K562 (cell line): Measurements from ENCODE around the gene FZD4.

Experiments
- CCNT2 ChIP-seq: IDR thresholded peaks from 2 replicates; pipeline ENCODE4 v1.6.1; 2011; ENCODE audit warnings: borderline replicate concordance, low read depth, mild to moderate bottlenecking, moderate library complexity, mixed read lengths, low read length; ENCODE audit not compliant: insufficient read length; ENCODE audit errors: extremely low read depth
- CTCF ChIP-seq, 3 experiments: IDR thresholded peaks in 2 of 3; conservative IDR thresholded peaks in 1 of 3; 2 replicates each; pipeline ENCODE4 v1.5.1; 2011 to 2012; ENCODE audit warnings: low read length in 3 of 3, mild to moderate bottlenecking in 3 of 3, control low read depth in 2 of 3, improper control_type of control experiment in 1 of 3, inconsistent platforms in 1 of 3, low read depth in 1 of 3, mixed read lengths in 1 of 3, moderate library complexity in 1 of 3; ENCODE audit not compliant: insufficient read depth in 2 of 3
- HDGF ChIP-seq: fragments of 450-650 bp; IDR thresholded peaks from 2 replicates; pipeline ENCODE4 v1.6.1; 2016
- HNRNPK ChIP-seq: fragments of 200-400 bp; formaldehyde crosslinking; IDR thresholded peaks from one replicate; pipeline ENCODE4 v1.6.1; 2018; ENCODE audit warnings: mild to moderate bottlenecking, low read depth, low read length; ENCODE audit not compliant: poor library complexity, severe bottlenecking
- KLF13 ChIP-seq: fragments of 450-650 bp; IDR thresholded peaks from 2 replicates; pipeline ENCODE4 v1.6.1; 2016; ENCODE audit warnings: missing genetic modification characterization, low read depth, mild to moderate bottlenecking, missing compliant biosample characterization, moderate library complexity, borderline replicate concordance
- L3MBTL2 ChIP-seq: fragments of 450-650 bp; IDR thresholded peaks from 2 replicates; pipeline ENCODE4 v1.6.1; 2016; ENCODE audit warnings: mild to moderate bottlenecking, moderate library complexity
- POLR3G ChIP-seq: IDR thresholded peaks from 2 replicates; pipeline ENCODE4 v1.6.1; 2011; ENCODE audit not compliant: insufficient read length, insufficient replicate concordance; ENCODE audit errors: extremely low read depth
- SREBF2 ChIP-seq: sonication (generic); formaldehyde crosslinking; IDR thresholded peaks from 2 replicates; pipeline ENCODE4 v1.4.0; 2020; ENCODE audit warnings: mild to moderate bottlenecking, missing genetic modification reagents
- ZFP36 ChIP-seq: fragments of 150-350 bp; IDR thresholded peaks from 2 replicates; pipeline ENCODE4 v1.6.1; 2018; ENCODE audit warnings: low read length, low read depth; ENCODE audit not compliant: partially characterized antibody
- TF ChIP-seq, protein P1 (sequence below): fragments of 450-650 bp; IDR thresholded peaks from 2 replicates; pipeline ENCODE4 v1.6.1; 2017; ENCODE audit warnings: mild to moderate bottlenecking, moderate library complexity

DNA sequence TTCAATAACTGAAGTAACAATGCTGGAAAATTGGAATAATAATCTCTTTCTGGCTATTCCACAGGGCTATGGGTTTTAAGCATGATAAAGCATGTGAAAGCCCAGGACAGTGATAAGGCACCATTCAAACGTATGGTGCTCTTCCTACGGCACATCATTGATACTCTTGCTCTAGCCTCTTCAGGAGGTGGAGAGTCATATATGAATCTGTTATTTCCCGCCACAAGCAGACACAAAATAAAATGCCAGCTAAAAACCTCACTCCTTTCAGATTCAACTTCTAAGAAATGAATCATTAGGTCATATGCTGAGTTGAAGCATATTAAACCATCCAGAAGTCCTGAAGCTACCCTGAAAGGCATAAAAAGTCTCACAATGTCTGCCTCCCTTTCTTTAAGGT, 49.9 kb downstream of the FZD4 start:
- TF ChIP-seq, protein P1, sequence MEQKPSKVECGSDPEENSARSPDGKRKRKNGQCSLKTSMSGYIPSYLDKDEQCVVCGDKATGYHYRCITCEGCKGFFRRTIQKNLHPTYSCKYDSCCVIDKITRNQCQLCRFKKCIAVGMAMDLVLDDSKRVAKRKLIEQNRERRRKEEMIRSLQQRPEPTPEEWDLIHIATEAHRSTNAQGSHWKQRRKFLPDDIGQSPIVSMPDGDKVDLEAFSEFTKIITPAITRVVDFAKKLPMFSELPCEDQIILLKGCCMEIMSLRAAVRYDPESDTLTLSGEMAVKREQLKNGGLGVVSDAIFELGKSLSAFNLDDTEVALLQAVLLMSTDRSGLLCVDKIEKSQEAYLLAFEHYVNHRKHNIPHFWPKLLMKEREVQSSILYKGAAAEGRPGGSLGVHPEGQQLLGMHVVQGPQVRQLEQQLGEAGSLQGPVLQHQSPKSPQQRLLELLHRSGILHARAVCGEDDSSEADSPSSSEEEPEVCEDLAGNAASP, result no peak
- TF ChIP-seq POLR3G (no peak), CTCF (IDR thresholded peaks at IDR 0.05 in 2 of 3, conservative IDR thresholded peaks at IDR 0.05 in 1 of 3; ENCODE audit: insufficient read depth in 2 of 3, low read depth in 1 of 3, low read length in 3 of 3) (no peak), ZFP36 (no peak), HDGF (no peak), CCNT2 (no peak), SREBF2 (CRISPR knock-in tag) (no peak), KLF13 (tag) (no peak), L3MBTL2 (no peak), HNRNPK (no peak)
